OCI-M1 (cell line): ENCODE results near the gene SF3A1.
A peak's percentile ranks its signal among the peaks of the same experiment; 100 is the strongest.

Source experiments
- DNase-seq: peaks from one replicate; lab custom pipeline; 2025; lab: John Stamatoyannopoulos, UW

Gene SF3A1

DNA sequence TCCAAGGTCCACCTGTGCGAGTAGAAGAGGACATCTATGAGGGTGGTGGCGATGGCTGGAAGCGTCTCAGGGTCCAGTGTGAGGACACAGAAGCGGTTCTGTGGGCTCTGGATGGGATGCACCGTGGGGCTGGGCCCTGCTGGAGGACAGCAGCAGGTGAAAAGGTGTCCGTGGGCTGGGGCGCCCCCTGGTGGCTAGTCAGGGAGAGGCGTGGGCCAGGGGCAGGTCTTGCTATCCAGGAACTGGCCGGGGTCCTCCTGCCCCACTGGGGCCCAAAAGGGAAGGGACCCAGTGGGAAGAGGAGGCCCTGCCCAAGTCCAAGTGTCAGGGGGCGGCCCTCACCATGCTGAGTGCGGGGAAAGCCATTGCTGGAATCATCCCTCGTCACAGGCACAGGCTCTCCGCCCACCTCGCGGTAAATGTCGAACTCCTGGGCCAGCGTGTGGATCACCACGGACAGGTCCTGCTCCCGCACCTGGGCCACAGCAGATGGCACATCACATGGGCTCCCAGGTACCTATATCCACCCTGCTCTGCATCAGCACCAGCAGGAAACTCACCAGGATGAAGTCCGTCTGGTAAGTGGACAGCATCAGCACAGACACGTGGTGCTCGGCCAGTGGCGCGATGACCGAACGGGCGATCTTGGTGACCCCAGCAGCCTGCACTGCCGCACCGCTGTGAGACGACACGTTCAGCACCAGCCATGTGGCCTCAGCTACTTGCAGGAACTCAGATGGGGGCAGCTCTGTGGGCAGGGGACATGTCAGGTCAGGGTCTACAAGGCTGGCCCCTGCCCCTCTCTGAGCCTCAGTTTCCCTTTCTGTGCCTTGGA is 69.7 kb downstream of the SF3A1 start:
- DNase-seq = peak; percentile 81

DNA sequence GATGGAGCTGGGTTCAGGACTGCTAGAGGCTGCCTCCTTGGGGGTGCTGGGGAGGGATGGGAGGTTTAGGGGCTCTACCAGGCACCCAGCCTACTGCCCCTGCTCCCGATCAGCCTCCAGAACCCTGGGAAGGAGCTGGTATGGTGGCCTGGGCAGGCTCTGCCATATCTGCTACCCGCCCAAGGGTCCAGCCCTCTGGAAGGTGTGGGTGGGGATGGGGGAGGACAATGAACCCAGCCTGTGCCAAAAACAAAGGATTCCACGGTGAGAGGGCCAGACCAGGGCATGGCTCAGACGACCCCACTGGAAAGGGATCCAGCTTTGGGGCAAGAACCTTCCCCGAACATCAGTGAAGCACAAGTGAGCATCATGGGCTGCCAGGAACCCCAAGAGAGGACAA is 70.4 kb downstream of the SF3A1 start:
- no peak for DNase-seq

DNA sequence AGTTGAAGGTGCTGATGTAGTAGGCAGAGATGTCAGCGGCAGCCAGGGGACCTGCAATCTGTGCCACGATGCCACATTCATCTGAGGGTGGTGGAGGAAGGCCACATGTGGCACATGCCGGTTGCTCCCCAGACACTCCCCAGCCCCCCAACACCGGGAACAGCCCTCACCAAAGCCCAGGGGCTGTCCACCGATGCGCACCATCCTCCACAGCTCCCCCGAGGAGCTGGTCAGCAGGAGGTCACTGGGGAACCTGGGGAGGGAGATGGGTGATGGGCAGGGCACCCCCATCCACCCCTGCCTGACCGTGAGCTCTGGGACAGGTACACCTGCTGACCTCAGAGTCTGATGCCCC is 70.9 kb downstream of the SF3A1 start:
- DNase-seq = no peak

DNA sequence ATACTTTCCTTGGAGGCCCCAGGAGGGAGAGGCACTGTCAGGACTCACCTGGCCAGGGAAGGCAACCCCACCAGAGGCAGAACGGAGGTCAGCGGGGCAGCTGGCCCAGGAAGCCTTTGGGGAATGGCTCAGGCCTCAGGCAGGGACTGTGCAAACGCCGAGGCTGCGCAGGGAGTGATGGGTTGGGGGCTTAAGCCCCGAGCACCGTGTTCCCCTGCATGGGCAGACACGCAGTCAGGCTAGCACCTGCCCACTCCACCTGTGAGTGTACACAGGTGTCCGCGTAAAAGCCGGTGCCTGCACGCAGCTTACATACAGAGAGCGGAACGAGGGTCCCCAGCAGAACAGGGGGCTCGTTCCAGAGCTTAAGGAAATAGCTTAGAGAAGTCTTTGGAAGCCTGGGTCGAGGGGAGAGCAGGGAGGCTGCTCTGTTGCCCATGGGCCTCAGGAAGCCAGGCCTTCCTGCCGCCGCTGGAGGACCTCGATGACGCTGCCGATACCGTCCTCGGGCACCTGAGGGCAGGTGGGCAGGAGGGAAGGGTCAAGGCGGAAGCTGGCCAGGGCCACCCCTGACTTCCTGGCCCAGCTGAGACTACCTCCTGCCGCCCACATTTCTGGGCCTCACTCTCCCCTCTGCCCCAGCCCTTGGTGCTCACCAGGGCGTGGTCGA is 71.4 kb downstream of the SF3A1 start:
- DNase-seq = no peak

DNA sequence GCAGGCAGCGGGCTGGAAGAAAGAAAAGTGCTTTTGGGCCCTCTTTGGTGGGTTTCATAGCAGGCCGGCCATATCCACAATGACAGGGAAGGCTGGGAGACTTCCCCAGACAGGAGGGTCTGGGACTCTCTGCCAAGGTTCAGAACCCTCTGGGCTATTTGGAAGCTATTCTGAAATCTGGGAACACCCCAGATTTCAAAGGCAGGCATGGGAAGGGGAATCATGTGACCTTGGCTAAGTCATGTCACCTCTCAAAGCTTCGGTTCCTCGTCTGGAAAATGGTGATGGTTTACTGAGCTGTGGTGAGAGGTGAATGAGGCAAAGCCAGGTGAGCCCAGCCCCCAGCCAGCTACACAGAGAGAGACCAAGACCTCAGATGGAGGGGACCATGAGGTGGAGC is 72.0 kb downstream of the SF3A1 start:
- no peak for DNase-seq

DNA sequence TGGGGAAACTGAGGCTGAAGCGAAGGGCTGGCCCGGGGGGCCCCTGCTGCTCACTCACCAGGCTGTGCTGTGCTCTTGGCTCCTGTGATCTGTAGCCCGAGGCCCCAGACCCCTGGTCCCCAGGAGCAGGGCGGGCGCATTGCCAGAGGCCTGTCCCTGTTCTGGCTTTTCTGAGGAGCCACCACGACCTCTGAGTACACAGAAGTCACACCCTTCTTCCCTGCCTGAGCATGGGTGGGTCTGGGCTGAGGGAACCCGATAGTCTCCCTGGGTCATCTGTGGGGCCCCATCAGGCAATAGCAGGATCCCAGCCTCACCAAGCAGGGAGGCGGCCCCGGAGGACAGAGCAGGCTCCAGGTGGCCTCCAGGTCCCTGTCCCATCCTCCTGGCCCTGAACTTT is 72.5 kb downstream of the SF3A1 start:
- DNase-seq = peak; percentile 4

DNA sequence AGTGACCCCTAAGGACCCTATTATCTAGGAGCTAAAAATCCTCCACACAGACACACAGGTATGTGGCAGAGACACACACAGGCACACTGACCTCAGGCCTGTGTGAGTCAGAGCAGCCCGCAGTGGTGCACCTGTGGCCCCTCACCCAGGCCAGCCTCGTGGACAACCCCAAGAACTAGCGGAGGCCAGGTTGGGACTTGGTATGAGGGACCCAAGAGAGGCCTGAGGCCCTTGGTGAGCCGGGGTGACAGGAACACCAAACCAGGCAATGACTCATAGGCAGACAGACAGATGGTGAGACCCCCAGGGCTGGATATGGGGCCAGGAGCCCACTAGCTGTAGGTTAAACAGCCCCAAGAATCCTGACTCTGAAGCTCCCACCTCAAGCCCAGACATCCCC is 73.4 kb downstream of the SF3A1 start:
- DNase-seq = no peak

DNA sequence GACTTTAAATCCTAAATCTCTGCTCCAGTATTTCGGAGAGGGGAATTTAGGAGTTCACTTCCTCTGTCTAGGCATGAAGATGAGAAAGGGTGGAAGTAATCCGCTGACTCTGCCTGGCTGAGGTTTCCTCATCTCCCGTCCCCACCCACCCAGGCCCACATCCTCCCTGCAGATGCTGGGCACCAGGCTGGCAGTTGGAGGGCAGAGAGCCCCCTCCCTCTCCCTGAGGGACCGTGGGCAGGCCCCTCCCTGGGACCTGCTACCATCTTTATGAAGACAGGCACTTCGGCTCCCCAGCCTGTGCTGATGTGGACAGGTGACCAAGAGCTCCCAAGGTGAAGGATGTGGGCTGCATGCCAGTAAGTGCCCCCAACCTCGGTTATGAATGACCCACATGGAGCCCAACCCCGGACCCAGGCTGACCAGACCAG is 74.1 kb downstream of the SF3A1 start:
- no peak for DNase-seq
